HG03571 (cell line): ENCODE measurements around the gene ACSM2B.
"Not testable (repeated sequence)": the region's sequence is repeated elsewhere in the genome, so short reads cannot be mapped to it uniquely, and the experiment has no call there.

ENCODE experiments used
- ATAC-seq: cut with Tn5 transposase; IDR thresholded peaks from one replicate; pipeline ENCODE4 v1.9.1; 2021; ENCODE audit not compliant: unreplicated experiment

ACSM2B gene

DNA sequence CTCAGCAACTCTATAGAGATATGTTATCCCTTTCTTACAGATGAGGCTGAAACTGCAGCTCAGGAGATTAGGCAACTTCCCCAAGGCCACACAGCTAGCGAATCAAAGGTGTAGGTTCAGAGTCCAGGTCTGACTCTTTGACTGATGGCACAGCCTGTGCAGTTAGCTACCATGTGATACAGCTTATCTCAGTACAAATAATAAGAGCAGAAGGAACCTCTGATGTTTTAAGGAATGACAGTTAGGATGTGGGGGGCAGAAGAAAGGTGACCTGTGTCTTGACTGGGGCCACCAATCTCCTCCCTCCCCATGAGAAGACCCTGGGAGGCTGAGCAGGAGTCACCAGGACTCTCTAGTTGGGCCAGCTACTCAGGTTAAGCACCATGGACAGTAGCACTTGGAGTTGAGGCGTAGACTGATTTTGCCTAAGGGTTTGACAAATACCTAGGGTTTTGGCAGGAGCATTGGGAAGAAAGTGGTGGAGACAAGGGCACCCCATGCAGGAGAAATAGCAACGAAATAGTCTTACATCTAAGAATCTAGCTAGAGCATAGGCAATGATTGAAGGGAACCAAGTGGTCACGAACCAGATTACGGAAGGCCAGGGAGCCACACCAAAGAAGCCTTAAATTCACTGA is 22.8 kb upstream of the ACSM2B start:
- no peak for ATAC-seq

GRCh38 chr16:20595694-20596093 is 19.5 kb upstream of the ACSM2B start:
- ATAC-seq = not testable (repeated sequence)

- not testable (repeated sequence) for ATAC-seq
These were observed 18.9 kb upstream of the ACSM2B start for GRCh38 chr16:20595068-20595467.

GRCh38 chr16:20592780-20593179 is 16.6 kb upstream of the ACSM2B start:
- not testable (repeated sequence) for ATAC-seq

- ATAC-seq = not testable (repeated sequence)
These were observed 13.3 kb upstream of the ACSM2B start for GRCh38 chr16:20589486-20589885.

GRCh38 chr16:20587645-20588074 is 11.5 kb upstream of the ACSM2B start:
- ATAC-seq = not testable (repeated sequence)

- ATAC-seq = not testable (repeated sequence)
These were observed 10.5 kb upstream of the ACSM2B start for GRCh38 chr16:20586716-20587115.

GRCh38 chr16:20586112-20586511 is 9.9 kb upstream of the ACSM2B start:
- ATAC-seq = not testable (repeated sequence)

DNA sequence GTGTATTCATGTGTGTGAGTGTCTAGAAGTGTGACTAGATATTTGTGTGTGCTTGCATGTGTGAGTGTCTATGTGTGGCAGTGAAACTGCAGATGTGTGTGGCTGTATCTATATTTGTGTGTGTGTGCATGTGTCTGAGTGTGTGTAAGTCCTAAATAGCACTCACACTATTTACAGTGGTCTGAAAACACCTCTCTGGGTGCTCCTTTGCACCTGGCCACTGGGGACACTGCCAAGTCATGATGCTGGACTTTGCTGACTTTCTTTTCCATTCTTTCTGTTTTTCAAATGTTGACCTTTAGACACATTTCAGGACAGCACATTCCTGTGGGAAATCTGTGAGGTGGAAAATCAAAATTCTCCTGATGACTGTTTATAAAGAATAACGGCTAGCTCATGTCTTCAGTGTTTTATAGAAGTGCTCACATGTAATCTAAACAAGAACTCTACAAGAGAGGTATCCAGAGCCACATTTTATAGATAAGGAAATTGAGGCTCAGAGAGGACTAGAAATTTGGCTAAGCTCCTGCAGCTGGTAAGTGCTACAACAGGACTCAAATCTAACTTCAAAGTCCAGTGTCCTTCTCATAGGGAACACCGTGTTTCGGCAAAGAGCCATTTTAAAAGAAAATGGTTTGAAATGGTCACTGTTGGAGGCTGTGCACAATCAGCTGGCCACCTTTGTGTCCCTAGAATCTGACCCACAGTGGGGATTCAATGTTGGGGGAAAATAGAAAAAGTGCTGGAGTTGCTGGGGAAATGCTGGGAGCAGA is 4.5 kb upstream of the ACSM2B start:
- not testable (repeated sequence) for ATAC-seq

- ATAC-seq = not testable (repeated sequence)
These were observed 1.9 kb upstream of the ACSM2B start for GRCh38 chr16:20578091-20578490.

DNA sequence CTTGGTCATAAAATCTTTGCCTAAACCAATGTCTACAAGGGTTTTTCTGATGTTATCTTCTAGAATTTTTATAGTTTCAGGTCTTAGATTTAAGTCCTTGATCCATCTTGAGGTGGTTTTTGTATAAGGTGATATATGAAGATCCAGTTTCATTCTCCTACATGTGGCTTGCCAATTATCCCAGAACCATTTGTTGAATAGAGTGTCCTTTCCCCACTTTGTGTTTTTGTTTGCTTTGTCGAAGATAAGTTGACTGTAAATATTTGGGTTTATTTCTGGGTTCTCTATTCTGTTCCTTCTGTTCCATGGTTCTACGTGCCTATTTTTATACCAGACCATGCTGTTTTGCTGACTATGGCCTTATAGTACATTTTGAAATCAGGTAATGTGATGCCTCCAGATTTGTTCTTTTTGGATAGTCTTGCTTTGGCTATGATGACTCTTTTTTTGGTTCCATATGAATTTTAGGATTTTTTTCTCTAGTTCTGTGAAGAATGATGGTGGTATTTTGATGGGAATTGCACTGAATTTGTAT is 7.0 kb downstream of the ACSM2B start:
- ATAC-seq = not testable (repeated sequence)

DNA sequence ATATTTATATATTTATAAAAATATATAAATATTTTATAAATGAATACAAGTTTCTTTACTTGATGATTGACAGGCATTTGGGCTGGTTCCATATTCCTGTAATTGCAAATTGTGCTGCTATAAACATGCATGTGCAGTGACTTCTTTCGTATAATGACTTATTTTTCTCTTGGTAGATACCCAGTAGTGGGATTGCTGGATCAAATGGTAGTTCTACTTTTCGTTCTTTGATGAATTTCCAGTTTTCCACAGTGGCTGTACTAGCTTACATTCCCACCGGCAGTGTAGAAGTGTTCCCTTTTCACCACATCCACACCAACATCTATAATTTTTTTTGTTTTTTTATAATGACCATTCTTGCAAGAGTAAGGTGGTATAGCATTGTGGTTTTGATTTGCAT is 7.8 kb downstream of the ACSM2B start:
- no peak for ATAC-seq

DNA sequence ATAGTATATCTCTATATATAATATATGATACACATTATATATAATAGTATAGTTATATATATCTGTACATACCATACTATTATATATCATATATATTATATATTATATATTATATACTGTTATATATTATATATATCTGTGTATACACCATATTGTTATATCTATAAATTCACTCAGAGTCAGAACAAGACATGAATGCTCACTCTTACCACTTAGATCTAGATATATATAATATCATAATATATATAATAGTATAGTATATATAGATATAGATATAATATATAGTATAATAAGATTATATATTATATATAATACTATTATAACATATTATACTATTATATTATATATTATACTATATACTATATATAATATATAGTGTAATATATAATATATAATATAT is 9.3 kb downstream of the ACSM2B start:
- ATAC-seq = no peak

GRCh38 chr16:20565334-20565733 is 10.8 kb downstream of the ACSM2B start:
- not testable (repeated sequence) for ATAC-seq

DNA sequence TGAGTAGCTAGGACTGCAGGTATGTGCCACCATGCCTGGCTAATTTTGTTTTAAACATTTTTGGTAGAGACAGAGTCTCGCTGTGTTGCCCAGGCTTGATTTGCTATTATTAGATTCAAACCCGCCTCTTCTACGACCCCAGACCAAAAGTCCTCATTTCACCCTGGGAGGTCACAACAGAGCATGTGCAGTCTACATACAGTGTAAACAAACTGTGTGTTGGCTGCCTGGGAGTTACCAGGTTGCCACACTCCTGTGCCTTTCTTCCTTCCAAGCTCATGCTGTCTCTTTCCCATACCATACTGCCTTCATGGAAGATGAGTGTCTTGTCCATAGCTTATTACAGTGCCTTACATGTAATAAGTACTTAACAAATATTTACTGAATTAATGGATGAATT is 11.9 kb downstream of the ACSM2B start:
- not testable (repeated sequence) for ATAC-seq

GRCh38 chr16:20555628-20556027 is 20.5 kb downstream of the ACSM2B start:
- ATAC-seq = not testable (repeated sequence)

GRCh38 chr16:20554689-20555088 is 21.5 kb downstream of the ACSM2B start:
- not testable (repeated sequence) for ATAC-seq

DNA sequence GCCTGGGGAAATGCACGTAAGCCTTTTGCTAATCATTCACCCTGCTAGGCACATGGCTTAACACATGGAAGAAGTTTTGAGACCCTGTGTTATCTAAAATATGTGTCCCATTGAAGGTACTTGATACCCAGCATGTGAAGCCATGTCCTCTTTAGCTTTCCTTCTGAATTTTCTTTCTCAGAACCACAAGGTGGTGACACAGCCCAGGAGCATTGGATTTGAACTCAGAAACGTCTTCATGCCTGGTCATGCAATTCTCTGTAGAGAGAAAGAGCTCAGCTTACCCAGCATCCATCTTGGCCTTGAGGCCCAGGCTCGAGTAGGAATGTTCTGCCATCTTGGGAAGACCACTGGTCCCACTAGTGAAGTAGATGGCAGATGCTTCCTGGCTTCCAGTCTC is 22.7 kb downstream of the ACSM2B start:
- not testable (repeated sequence) for ATAC-seq

- ATAC-seq = not testable (repeated sequence)
These were observed 29.2 kb downstream of the ACSM2B start for GRCh38 chr16:20546951-20547350.

GRCh38 chr16:20546278-20546853 is 29.8 kb downstream of the ACSM2B start:
- not testable (repeated sequence) for ATAC-seq

DNA sequence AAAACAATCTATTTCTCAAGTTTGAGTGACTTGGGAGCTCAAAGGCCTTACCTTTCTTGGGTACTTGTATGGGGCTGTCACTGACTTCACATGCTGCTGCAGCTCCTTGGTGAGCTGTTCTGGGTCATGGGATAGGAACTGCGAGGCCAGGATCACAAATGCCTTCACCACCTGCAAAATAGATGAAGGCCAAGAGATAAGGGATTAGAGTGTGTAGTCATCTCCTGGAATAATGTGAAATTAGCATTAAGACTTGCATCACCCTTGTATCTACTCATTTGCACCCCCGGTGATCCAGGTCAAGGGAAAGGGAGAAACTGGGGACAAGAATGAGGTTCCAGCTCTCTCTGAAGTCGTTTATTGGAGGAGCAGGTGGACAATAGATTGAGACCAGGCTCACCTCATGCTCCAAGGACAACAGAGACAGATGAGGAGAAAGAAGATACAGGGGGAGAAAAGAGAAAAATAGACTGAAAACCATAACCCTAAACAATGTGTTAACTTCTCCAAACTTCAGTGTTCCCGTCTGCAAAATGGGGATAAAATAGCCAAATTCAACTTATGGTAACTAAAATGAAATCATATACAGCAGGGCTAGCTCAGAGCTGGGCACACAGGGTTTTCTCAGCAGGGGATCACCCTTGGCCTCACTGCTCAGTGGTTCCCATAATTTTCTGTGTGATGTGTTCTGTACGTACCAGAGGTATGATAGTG is 35.4 kb downstream of the ACSM2B start:
- ATAC-seq = not testable (repeated sequence)
